Prostate gland (tissue), 2 donors: ENCODE measurements around the gene HK1.

Experiments
- POLR2A ChIP-seq: fragments of 450-650 bp; IDR thresholded peaks from one replicate; pipeline ENCODE4 v1.6.1; 2016; ENCODE audit warnings: antibody characterized with exemption, mild to moderate bottlenecking
- POLR2AphosphoS5 ChIP-seq: sonication (generic); formaldehyde crosslinking; IDR thresholded peaks from one replicate; pipeline ENCODE4 v1.6.1; 2017; ENCODE audit warnings: antibody characterized with exemption
- TF ChIP-seq, protein P1 (sequence below), 4 experiments: fragments of 200-600 bp in 2 of 4; fragments of 450-650 bp in 2 of 4; sonication (generic) in 2 of 4; IDR thresholded peaks; 1 replicate in 3 of 4; 2 replicates in 1 of 4; pipeline ENCODE4 v1.5.1; 2016 to 2019; ENCODE audit warnings: antibody characterized with exemption in 4 of 4, mild to moderate bottlenecking in 2 of 4, moderate library complexity in 2 of 4

DNA sequence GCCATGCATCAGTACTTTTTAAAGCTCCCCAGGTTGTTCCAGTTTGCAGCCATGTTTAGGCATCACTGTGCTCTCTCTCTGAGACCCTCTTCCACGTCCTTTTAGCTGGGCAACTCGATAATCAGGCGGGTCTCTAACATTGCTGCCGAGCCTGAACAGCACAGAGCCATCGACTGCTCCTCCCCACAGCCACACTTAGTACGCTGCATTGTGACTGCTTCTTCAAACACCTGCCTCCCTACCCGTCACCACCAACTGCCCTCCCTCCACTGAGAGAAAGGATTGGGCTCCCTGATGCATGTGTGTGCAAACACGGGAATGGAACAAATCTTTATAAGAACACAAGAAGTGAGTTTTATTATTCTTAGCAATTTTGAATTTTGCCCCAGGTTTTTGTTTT lies 149.9 kb downstream of the HK1 start:
- TF ChIP-seq POLR2A (no peak), POLR2AphosphoS5 (no peak)
- TF ChIP-seq, protein P1, sequence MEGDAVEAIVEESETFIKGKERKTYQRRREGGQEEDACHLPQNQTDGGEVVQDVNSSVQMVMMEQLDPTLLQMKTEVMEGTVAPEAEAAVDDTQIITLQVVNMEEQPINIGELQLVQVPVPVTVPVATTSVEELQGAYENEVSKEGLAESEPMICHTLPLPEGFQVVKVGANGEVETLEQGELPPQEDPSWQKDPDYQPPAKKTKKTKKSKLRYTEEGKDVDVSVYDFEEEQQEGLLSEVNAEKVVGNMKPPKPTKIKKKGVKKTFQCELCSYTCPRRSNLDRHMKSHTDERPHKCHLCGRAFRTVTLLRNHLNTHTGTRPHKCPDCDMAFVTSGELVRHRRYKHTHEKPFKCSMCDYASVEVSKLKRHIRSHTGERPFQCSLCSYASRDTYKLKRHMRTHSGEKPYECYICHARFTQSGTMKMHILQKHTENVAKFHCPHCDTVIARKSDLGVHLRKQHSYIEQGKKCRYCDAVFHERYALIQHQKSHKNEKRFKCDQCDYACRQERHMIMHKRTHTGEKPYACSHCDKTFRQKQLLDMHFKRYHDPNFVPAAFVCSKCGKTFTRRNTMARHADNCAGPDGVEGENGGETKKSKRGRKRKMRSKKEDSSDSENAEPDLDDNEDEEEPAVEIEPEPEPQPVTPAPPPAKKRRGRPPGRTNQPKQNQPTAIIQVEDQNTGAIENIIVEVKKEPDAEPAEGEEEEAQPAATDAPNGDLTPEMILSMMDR (IDR thresholded peaks at IDR 0.05) = no peak
